ENCODE data around the gene WDFY4.

WDFY4 gene

DNA sequence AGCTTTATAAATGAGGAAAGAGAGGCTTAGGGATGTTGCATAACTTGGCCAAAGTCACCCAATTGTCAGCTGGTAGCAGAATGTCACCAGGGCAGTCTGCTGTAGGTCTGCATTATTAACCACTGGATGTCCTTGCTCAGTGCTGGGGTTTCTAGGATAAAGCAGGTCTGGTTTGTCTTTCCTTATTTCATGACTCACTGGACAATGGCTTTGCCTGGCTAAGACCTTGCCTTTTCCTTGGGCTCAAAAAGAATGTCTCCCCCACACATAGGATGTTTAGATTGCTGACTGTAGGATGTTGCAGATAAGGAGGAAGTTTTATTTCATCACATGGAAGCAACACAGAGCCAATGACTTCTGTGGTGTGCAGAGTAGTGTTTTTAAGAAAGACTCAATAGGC, 29.4 kb downstream of the WDFY4 start:
- no peak for FAIRE-seq

GRCh38 chr10:48716416-48716815, 31.7 kb downstream of the WDFY4 start:
- FAIRE-seq = no peak

GRCh38 chr10:48720611-48721010, 35.9 kb downstream of the WDFY4 start:
- FAIRE-seq = no peak

- no peak for FAIRE-seq
Observed at GRCh38 chr10:48722153-48723145, 37.8 kb downstream of the WDFY4 start.

DNA sequence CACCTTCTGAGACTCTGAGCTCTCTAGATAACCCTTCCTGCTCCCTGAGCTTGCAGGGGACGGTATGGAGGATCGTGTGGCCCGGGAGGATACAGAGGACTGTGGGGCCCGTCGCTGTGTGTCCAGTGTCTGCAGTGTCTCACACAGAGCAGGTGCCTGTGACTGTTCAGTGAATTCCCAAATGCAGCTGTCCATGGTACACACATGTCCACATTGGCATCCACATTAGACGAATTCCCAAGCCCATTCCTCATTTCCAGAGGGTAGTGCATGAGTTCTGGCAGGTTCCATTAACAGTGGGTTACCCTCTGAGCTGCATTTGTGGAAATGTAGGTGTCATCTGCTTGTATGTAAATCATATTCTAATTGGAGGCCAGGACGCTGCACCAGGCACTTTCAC, 39.5 kb downstream of the WDFY4 start:
- FAIRE-seq = no peak

GRCh38 chr10:48725708-48726107, 41.0 kb downstream of the WDFY4 start:
- FAIRE-seq = no peak

- no peak for FAIRE-seq
Observed at GRCh38 chr10:48727866-48728265, 43.2 kb downstream of the WDFY4 start.

GRCh38 chr10:48729222-48729621, 44.5 kb downstream of the WDFY4 start:
- FAIRE-seq = no peak

- no peak for FAIRE-seq
Observed at GRCh38 chr10:48729941-48730457, 45.3 kb downstream of the WDFY4 start.

GRCh38 chr10:48731141-48731540, 46.5 kb downstream of the WDFY4 start:
- no peak for FAIRE-seq

DNA sequence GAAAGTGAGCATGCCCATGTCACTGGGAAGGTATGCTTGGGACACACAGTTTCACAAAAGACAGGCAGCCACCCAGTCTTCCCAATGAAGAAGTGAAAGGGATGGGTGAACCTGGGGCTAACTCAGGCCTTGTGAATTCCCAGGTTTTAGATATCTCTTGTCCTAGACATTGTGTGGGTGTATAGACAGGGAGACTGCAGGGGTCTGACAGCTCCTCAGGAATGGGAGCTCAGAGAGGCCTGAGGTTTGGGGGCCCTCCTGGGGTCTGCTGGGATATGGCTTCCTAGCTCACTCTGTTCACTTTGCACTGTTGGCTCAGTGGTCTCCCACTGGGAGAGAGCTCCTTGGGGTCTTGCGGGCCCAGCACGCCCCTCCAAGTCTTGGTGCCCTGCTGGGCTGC, 47.0 kb downstream of the WDFY4 start:
- FAIRE-seq = no peak

GRCh38 chr10:48733329-48733728, 48.7 kb downstream of the WDFY4 start:
- no peak for FAIRE-seq

DNA sequence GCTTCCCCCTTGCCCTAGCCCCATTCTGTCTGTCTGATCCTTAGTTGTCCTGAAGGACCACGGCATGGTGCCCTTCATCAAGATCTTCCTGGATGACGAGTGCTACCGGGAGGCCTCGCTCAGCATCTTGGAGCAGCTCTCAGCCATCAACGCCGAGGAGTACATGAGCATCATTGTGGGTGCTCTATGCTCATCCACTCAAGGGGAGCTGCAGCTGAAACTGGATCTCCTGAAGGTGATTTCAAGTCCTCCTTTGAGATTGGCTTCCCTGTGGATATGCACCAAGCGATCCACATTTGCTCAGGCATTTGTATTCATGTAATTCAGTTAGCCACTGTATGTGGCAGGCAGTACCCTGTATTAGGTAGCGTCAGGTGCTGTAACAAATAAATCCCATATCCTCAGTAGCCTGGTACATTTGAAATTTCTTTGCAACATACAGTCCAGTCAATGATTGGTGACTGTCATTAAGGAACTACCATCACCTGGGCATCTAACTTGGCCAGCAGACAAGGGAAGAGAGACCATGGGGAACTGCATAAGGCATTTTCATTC, 51.2 kb downstream of the WDFY4 start:
- FAIRE-seq = no peak

- FAIRE-seq = no peak
Observed at GRCh38 chr10:48736596-48736995, 51.9 kb downstream of the WDFY4 start.

GRCh38 chr10:48737886-48738285, 53.2 kb downstream of the WDFY4 start:
- no peak for FAIRE-seq

GRCh38 chr10:48739170-48739569, 54.5 kb downstream of the WDFY4 start:
- no peak for FAIRE-seq

GRCh38 chr10:48740015-48740707, 55.5 kb downstream of the WDFY4 start:
- FAIRE-seq = no peak

GRCh38 chr10:48740988-48741387, 56.3 kb downstream of the WDFY4 start:
- FAIRE-seq = no peak

- no peak for FAIRE-seq
Observed at GRCh38 chr10:48742891-48743860, 58.5 kb downstream of the WDFY4 start.

DNA sequence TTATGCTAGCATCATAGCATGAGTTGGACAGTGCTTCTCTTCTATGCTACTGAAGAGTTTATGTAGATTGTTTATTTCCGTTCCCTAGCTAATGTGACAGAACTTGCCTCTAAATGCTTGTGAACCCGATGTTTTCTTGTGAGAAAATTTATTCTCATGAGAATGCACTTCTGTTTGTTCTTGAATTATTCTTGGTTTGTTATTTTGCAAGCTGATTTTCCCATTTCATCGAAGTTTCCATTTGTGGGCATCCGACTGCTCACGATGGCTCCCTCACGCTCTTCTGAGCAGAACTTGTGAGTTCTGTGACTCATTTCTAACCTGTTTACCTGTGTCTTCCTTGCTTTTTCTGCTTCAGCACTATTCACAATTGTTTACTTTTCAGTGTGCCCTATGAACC, 59.9 kb downstream of the WDFY4 start:
- no peak for FAIRE-seq

GRCh38 chr10:48745662-48746245, 61.1 kb downstream of the WDFY4 start:
- no peak for FAIRE-seq

DNA sequence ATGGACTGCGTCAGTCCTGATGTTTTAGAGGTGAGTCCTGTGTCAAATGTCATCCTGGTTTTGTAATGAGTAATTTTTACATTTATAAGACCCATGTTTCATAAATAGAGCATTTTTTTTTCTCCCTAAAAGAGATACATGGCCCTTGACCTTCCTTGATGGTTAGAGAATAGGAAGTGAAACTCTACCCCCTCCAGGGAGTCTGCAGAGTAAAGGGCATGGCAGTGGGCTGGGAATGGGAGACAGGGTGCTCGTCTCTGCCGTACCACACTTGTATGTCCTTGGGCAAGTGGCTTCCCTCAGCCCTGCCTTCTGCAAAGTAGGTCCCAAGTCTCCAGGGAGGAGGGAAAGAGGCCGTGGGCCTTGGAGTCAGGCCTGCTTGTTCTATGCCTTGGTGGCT, 63.9 kb downstream of the WDFY4 start:
- no peak for FAIRE-seq
